ENCODE measurements around the gene TMEM86B. TPM values are rescaled to one million over a fixed set of nuclear protein-coding genes. Genes with fewer than 3 reads are reported as not detected.

Gene TMEM86B, protein sequence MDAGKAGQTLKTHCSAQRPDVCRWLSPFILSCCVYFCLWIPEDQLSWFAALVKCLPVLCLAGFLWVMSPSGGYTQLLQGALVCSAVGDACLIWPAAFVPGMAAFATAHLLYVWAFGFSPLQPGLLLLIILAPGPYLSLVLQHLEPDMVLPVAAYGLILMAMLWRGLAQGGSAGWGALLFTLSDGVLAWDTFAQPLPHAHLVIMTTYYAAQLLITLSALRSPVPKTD
- 1.0 and 1.7 TPM in 2 replicates for total RNA-seq (2012; rRNA removed)

DNA sequence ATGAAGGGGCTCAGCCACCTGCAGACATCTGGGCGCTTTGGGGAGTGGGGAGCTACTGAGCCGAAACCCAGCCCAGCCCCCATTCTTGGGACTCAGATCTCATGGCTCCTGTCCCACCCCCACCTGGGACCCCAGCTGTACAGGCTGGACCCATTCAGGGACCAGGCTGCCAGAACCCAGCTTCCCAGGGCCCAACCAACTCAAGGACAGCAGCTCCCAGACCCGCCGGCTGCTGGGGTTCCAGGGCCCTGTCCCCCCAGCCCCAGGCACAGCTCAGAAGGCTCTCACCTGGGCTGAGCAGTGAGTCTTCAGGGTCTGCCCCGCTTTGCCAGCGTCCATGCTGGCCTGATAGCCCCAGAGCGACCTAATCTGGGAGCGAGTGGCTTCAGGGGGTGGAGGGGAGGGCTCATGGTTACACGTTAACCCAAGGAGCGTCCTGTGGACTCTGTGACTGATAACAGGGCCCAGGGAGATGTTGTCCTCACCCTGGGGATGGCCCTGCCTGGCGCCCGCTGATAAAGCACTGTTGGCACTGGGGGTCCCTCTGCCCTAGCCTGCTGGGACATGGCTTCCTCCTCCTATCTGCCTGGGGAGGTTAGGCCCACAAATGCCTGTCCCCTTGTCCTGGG lies at the start of gene TMEM86B:
Gene TMEM86B, minus strand, starts transcription at position 361 of the 629 bp plus-strand sequence. Its CDS starts 22 bp downstream, at position 339.
- Histone ChIP-seq H3K9ac (ENCODE audit: low read depth, low read length) (no peak within 1 kb of the TSS), H3K4me3 (ENCODE audit: low read length) (no peak within 1 kb of the TSS), H3K4me2 (ENCODE audit: low read length) (no peak within 1 kb of the TSS), H3K4me1 (ENCODE audit: control insufficient read depth, insufficient read depth, low read length) (no peaks in the 10 kb centered on the region), H3K9me3 (replicated peaks; ENCODE audit: low read length) (no peaks in the 10 kb centered on the region), H3K27me3 (ENCODE audit: control insufficient read depth, insufficient read depth, low read length) (no peaks in the 10 kb centered on the region), H3K36me3 (ENCODE audit: insufficient read depth, low read length) (peaks cover 56% of the 10 kb centered on the region)

DNA sequence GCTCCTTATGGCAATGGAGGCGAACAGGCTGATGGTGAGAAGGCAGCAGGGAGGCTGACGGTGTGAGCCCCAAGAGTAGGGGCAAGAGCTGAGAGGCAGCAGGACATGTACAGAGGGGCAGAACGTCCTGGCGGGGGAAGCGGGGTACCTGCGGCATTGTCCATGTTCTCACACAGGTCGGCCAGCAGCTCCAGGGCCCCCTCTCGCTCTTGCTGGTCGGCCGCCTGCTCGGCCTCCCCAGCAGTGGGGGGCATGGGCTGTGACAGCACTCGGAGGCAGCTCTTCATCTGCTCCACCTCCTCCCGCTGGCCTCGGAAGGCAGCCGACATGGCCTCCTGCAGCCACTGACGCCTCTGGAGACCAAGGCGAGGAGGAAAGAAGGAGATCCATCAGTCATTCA lies 48.9 kb upstream of the TMEM86B start:
- Histone ChIP-seq H3K36me3 (ENCODE audit: insufficient read depth, low read length) (peaks cover 13% of the 10 kb centered on the region), H3K9ac (ENCODE audit: low read depth, low read length) (no peak overlapping the region), H3K9me3 (replicated peaks; ENCODE audit: low read length) (no peaks in the 10 kb centered on the region), H3K4me2 (ENCODE audit: low read length) (no peak overlapping the region), H3K27me3 (ENCODE audit: control insufficient read depth, insufficient read depth, low read length) (no peaks in the 10 kb centered on the region), H3K4me3 (ENCODE audit: low read length) (no peak overlapping the region), H3K4me1 (ENCODE audit: control insufficient read depth, insufficient read depth, low read length) (peaks cover 11% of the 10 kb centered on the region)

DNA sequence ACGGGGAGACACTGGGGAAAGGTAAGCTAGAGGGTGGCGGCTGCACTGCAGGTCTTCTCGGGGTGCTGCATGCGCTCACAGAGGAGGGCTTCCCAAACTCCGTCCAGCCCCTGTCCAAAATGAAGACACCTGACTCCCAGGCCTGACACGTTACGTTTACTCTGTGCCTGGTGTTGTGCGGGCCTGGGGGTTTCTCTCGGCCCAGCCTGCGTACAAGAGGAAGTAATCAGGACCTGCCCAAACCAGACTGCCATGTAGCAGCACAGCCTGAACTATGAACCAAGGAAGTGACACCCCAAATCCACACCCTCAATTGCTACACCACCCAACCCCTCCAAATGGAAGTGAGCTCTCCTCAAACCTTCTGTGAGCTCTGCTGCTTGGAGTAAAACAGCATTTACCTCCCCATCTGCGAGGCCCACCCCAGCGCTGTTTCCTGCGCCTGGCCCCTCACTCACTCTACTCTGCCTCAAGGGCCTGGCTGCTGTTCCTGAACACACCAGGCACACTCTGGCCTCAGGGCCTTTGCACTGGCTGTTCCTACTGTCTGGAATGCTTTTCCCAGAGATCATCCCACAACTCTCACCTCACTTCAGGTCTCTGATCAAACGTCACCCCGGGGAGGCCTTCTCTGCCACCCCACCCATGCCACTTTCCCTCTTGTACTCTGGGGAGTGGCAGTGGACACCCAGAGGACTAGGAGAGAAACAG lies 48.3 kb upstream of the TMEM86B start:
- Histone ChIP-seq H3K4me1 (ENCODE audit: control insufficient read depth, insufficient read depth, low read length) (peaks cover 11% of the 10 kb centered on the region), H3K4me3 (ENCODE audit: low read length) (no peak overlapping the region), H3K4me2 (ENCODE audit: low read length) (no peak overlapping the region), H3K9me3 (replicated peaks; ENCODE audit: low read length) (no peaks in the 10 kb centered on the region), H3K27me3 (ENCODE audit: control insufficient read depth, insufficient read depth, low read length) (no peaks in the 10 kb centered on the region), H3K9ac (ENCODE audit: low read depth, low read length) (no peak overlapping the region), H3K36me3 (ENCODE audit: insufficient read depth, low read length) (peaks cover 18% of the 10 kb centered on the region)

DNA sequence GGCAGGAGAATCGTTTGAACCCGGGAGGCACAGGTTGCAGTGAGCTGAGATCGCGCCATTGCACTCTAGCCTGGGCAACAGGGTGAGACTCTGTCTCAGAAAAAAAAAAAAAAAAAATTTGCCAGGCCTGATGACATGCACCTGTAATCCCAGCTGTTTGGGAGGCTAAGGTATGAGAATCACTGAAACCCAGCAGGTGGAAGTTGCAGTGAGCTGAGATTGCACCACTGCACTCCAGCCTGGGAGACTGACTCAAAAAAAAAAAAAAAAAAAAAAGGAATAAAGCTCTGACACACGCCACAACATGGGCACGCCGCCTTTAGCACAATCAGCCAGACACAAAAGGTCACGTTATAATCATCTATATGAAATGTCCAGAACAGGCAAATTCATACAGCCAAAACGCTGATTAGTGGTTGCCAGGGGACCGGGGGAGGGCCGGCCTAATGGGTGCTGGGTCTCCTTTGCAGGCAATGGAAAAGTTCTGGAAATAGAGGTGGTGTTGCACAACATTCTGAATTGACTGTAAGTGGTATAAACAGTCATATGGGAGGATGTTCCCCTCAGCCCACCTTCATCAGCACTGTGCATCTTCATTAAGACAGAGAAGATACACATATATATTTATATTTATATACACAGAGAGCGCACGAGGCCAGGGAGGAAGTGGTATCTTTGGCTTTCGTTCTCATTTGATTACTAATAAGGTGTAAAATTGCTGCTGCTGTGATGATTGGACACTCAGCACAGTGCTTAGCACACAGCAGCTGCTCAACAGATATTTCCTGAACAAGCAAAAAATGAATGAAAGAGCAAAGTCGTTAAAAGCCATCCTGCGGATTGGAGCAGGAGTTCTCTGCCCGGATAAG lies 47.5 kb upstream of the TMEM86B start:
- Histone ChIP-seq H3K27me3 (ENCODE audit: control insufficient read depth, insufficient read depth, low read length) (no peaks in the 10 kb centered on the region), H3K4me2 (ENCODE audit: low read length) (no peak overlapping the region), H3K9ac (ENCODE audit: low read depth, low read length) (no peak overlapping the region), H3K9me3 (replicated peaks; ENCODE audit: low read length) (no peaks in the 10 kb centered on the region), H3K36me3 (ENCODE audit: insufficient read depth, low read length) (peaks cover 18% of the 10 kb centered on the region), H3K4me3 (ENCODE audit: low read length) (no peak overlapping the region), H3K4me1 (ENCODE audit: control insufficient read depth, insufficient read depth, low read length) (peaks cover 11% of the 10 kb centered on the region)

DNA sequence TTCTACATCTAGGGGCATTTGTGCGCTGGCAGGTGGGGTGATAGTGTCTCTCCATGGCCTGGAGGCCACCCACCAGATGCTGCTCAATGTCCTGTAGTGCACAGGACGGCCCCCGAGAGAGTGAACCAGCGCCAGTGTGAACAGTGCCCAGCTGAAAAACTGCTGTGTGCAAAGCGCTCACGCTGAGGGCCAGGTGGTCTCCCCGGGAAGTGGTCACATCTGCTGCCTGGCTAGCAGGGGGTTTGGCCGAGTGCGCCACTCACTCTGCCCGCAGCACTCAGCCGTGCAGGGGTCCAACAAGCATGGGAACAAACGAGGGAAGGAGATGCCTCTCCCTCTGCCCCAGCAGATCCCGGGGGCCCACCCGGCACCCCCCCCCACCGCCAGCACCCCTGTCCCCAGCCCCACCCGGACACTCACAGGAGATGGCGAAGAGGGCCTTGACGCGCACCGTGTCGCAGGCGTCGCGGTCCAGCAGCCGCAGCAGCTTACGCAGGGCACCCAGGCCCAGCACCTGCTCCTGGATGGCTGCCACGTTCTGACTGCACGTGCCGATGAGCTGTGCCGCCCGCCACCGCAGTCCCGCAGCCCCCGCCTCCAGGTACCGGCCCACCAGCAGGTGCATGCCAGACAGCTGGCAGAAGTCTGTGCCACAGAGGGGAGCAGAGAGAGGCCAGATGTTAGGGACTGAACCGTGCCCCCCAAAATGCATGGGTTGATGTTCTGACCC lies 45.6 kb upstream of the TMEM86B start:
- no peaks in the 10 kb centered on the region for H3K27me3 ChIP-seq (ENCODE audit: control insufficient read depth, insufficient read depth, low read length)
- peaks cover 2% of the 10 kb centered on the region for H3K4me1 ChIP-seq (ENCODE audit: control insufficient read depth, insufficient read depth, low read length)
- H3K9me3 ChIP-seq (replicated peaks; ENCODE audit: low read length), result no peaks in the 10 kb centered on the region
- no peak overlapping the region for H3K4me2 ChIP-seq (ENCODE audit: low read length)
- H3K9ac ChIP-seq (ENCODE audit: low read depth, low read length), result no peak overlapping the region
- H3K36me3 ChIP-seq (ENCODE audit: insufficient read depth, low read length), result peaks cover 18% of the 10 kb centered on the region
- no peak overlapping the region for H3K4me3 ChIP-seq (ENCODE audit: low read length)

DNA sequence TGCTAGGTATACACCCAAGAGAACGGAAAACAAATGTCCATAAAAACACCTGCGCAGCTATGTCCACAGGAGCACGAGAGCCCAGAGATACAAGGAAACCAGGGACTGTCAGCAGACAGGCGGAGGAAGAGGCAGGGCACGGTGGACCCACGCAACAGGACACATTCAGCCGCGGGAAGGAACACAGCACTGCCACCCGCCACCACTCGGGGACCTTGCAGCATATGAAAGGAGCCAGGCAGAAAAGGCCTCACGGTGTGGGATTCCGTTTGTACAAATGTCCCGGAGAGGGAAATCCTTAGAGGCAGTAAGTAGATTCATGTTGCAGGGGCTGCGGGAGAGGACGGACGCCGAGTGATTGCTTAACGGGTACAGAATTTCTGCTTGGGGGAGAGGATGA lies 43.6 kb upstream of the TMEM86B start:
- Histone ChIP-seq H3K4me3 (ENCODE audit: low read length) (no peak overlapping the region), H3K9me3 (replicated peaks; ENCODE audit: low read length) (no peaks in the 10 kb centered on the region), H3K4me2 (ENCODE audit: low read length) (no peak overlapping the region), H3K9ac (ENCODE audit: low read depth, low read length) (no peak overlapping the region), H3K4me1 (ENCODE audit: control insufficient read depth, insufficient read depth, low read length) (no peaks in the 10 kb centered on the region), H3K27me3 (ENCODE audit: control insufficient read depth, insufficient read depth, low read length) (no peaks in the 10 kb centered on the region), H3K36me3 (ENCODE audit: insufficient read depth, low read length) (peaks cover 14% of the 10 kb centered on the region)

DNA sequence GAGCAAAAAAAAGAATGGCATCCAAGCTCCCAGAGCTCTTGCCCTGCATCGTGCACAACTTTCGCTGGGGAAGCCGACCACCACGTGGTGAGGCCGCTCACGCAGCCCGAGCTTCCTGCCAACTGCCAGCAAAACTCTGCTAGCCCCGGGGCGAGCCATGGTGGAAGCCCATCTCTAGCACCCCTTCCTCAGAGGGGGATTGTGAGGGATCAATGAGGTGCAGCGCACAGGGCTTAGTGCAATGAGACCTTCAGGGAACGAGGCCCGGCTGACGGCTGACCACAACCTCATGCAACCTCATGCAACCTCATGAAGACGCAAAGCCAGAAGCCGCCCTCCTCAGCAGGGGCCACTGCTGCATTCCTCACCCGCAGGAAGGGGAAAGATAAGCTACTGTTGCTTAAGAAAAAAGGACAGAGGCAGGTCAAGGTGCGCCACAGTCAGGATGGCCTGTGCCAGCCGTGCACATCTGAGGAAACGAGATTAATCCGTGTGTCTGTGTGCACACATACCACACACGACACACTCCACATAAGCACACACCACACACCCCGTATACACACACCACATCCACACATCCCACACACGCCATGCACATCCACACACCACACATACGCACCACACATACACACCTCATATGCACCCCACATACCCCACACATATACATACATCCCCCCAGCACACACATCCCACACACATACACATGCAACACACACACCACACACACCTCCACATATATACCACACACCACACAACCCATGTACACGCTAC lies 41.8 kb upstream of the TMEM86B start:
- no peak overlapping the region for H3K4me2 ChIP-seq (ENCODE audit: low read length)
- H3K27me3 ChIP-seq (ENCODE audit: control insufficient read depth, insufficient read depth, low read length), result no peaks in the 10 kb centered on the region
- H3K4me3 ChIP-seq (ENCODE audit: low read length), result no peak overlapping the region
- no peak overlapping the region for H3K9ac ChIP-seq (ENCODE audit: low read depth, low read length)
- H3K9me3 ChIP-seq (replicated peaks; ENCODE audit: low read length), result no peaks in the 10 kb centered on the region
- peaks cover 10% of the 10 kb centered on the region for H3K36me3 ChIP-seq (ENCODE audit: insufficient read depth, low read length)
- no peaks in the 10 kb centered on the region for H3K4me1 ChIP-seq (ENCODE audit: control insufficient read depth, insufficient read depth, low read length)

DNA sequence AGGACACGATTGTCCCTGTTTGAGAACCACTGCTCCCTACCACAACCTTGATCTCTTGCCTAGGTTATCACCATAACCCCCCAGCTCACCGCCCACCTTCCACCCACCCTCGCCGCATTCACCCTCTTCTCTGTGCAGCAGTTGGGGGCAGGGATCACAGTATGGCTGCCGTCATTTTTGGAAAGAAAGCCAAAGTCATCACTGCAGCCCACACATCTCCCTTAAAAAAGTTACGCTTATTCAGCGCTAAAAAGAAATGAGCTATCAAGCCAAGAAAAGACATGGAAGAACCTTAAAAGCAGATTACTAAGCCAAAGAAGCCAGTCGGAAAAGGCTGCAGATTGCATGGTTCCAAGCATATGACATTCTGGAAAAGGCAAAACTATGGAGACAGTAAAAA lies 40.7 kb upstream of the TMEM86B start:
- Histone ChIP-seq H3K27me3 (ENCODE audit: control insufficient read depth, insufficient read depth, low read length) (no peaks in the 10 kb centered on the region), H3K4me3 (ENCODE audit: low read length) (no peak overlapping the region), H3K4me1 (ENCODE audit: control insufficient read depth, insufficient read depth, low read length) (no peaks in the 10 kb centered on the region), H3K36me3 (ENCODE audit: insufficient read depth, low read length) (peaks cover 10% of the 10 kb centered on the region), H3K9ac (ENCODE audit: low read depth, low read length) (no peak overlapping the region), H3K4me2 (ENCODE audit: low read length) (no peak overlapping the region), H3K9me3 (replicated peaks; ENCODE audit: low read length) (no peaks in the 10 kb centered on the region)

DNA sequence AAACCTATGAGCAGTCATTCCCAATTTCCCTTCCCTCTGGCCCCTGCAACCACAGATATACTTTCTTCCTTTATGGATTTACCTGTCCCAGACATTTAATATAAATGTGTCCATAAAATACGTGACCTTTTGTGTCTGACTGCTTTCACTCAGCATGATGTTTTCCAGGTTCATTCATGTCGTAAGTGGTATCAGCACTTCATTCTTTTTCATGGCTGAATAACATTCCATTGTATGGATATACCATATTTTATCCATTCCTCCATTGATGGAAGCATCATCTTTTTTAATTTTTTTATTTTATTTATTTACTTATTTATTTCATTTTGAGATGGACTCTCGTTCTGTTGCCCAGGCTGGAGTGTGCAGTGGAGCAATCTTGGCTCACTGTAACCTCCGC lies 38.3 kb upstream of the TMEM86B start:
- no peak overlapping the region for H3K4me2 ChIP-seq (ENCODE audit: low read length)
- H3K9me3 ChIP-seq (replicated peaks; ENCODE audit: low read length), result no peaks in the 10 kb centered on the region
- peaks cover 5% of the 10 kb centered on the region for H3K36me3 ChIP-seq (ENCODE audit: insufficient read depth, low read length)
- H3K9ac ChIP-seq (ENCODE audit: low read depth, low read length), result no peak overlapping the region
- no peak overlapping the region for H3K4me3 ChIP-seq (ENCODE audit: low read length)
- no peaks in the 10 kb centered on the region for H3K27me3 ChIP-seq (ENCODE audit: control insufficient read depth, insufficient read depth, low read length)
- H3K4me1 ChIP-seq (ENCODE audit: control insufficient read depth, insufficient read depth, low read length), result no peaks in the 10 kb centered on the region

DNA sequence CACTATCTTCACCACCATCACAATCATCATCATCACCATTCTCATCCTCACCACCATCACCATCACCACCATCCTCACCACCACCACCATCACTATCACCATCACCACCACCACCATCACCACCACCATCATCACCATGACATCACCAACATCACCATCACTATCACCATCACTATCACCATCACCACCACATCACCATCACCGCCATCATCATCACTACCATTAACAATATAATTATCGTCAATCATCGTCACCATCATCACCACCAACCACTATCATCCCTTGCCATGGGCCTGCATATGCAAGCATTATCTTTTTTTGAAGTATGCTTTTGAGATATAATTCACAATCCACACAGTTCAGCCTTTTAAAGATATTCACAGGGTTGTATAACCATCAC lies 37.8 kb upstream of the TMEM86B start:
- H3K4me3 ChIP-seq (ENCODE audit: low read length), result no peak overlapping the region
- H3K9me3 ChIP-seq (replicated peaks; ENCODE audit: low read length), result no peaks in the 10 kb centered on the region
- no peaks in the 10 kb centered on the region for H3K27me3 ChIP-seq (ENCODE audit: control insufficient read depth, insufficient read depth, low read length)
- peaks cover 6% of the 10 kb centered on the region for H3K36me3 ChIP-seq (ENCODE audit: insufficient read depth, low read length)
- H3K9ac ChIP-seq (ENCODE audit: low read depth, low read length), result no peak overlapping the region
- no peak overlapping the region for H3K4me2 ChIP-seq (ENCODE audit: low read length)
- H3K4me1 ChIP-seq (ENCODE audit: control insufficient read depth, insufficient read depth, low read length), result no peaks in the 10 kb centered on the region
